ENCODE measurements around the gene OGFR. TPM values are rescaled to one million over a fixed set of nuclear protein-coding genes. Genes with fewer than 3 reads are reported as not detected.

OGFR gene
- total RNA-seq, 1 donor from 2014 or later: 31.0 TPM

DNA sequence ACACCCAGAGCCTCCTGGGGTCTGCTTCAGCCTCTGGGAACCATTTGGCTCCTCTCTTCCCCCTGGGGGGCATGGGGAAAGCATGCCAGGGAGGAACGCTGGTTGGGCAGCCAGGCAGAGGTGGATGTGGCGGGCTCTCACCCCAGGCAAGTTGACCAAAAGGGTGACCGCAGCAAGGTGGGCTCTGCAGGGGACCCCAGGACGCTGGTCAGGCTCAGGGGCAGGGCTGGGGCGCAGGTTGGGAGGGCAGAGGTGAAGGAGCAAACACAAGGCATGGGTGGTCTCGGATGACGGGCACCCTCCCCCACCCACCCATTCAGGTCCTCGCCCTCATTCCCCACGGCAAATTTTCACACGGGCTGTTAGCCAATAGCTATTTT is 38.6 kb upstream of the OGFR start:
- Mint-ChIP-seq H3K4me1 (ENCODE audit: low read depth) (peaks cover 17% of the 10 kb centered on the region), H3K27me3 (peaks cover 8% of the 10 kb centered on the region), H3K4me3 (ENCODE audit: low read depth) (no peak overlapping the region), H3K27ac (no peak overlapping the region), H3K9me3 (ENCODE audit: low read depth) (no peaks in the 10 kb centered on the region), H3K36me3 (ENCODE audit: insufficient read depth) (no peaks in the 10 kb centered on the region)
- TF ChIP-seq, protein P1, sequence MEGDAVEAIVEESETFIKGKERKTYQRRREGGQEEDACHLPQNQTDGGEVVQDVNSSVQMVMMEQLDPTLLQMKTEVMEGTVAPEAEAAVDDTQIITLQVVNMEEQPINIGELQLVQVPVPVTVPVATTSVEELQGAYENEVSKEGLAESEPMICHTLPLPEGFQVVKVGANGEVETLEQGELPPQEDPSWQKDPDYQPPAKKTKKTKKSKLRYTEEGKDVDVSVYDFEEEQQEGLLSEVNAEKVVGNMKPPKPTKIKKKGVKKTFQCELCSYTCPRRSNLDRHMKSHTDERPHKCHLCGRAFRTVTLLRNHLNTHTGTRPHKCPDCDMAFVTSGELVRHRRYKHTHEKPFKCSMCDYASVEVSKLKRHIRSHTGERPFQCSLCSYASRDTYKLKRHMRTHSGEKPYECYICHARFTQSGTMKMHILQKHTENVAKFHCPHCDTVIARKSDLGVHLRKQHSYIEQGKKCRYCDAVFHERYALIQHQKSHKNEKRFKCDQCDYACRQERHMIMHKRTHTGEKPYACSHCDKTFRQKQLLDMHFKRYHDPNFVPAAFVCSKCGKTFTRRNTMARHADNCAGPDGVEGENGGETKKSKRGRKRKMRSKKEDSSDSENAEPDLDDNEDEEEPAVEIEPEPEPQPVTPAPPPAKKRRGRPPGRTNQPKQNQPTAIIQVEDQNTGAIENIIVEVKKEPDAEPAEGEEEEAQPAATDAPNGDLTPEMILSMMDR (IDR thresholded peaks at IDR 0.05; ENCODE audit: unreplicated experiment): no peak
- no peak for DNase-seq (ENCODE audit: low spot score, unreplicated experiment)

DNA sequence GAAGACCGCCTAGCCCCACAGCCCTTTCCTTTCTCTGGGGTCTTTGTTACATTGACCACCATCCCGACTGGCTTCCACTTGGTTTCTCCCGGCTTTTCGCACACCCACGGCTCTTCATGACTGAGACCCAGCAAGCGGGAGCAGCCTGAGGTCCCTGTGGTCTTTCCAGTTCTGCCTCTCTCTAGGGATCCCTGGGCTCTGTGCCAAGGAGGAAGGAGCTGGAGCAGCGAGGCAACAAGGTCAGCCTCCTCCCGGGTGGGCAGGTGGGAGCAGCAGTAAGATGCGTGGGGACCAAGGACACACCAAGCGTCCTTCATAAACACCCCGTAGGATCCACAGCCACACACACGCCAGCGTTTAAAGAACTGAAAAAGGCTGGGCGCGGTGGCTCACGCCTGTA is 37.9 kb upstream of the OGFR start:
- DNase-seq (ENCODE audit: low spot score, unreplicated experiment): no peak
- peaks cover 8% of the 10 kb centered on the region for H3K27me3 Mint-ChIP-seq
- no peak overlapping the region for H3K4me3 Mint-ChIP-seq (ENCODE audit: low read depth)
- H3K36me3 Mint-ChIP-seq (ENCODE audit: insufficient read depth): no peaks in the 10 kb centered on the region
- H3K9me3 Mint-ChIP-seq (ENCODE audit: low read depth): no peaks in the 10 kb centered on the region
- H3K4me1 Mint-ChIP-seq (ENCODE audit: low read depth): peaks cover 14% of the 10 kb centered on the region
- TF ChIP-seq, protein P1 (IDR thresholded peaks at IDR 0.05; ENCODE audit: unreplicated experiment): no peak
- peak overlapping the region; percentile 35 for H3K27ac Mint-ChIP-seq

DNA sequence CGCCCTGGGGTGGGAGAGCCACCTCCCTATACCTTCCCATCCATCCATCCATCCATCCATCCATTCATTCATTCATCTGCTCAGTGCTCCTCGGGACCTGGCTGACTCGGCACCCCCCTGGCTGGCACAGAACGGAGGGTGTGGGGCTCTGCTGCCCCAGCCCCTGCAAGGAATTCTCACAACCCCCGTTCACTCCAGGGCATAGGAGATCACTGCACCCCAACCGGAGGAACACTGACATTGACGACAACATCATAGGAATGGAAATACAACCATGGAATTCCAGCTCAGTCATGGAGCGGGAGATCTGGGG is 36.4 kb upstream of the OGFR start:
- Mint-ChIP-seq H3K4me3 (ENCODE audit: low read depth) (no peak overlapping the region), H3K9me3 (ENCODE audit: low read depth) (no peaks in the 10 kb centered on the region), H3K27me3 (peaks cover 19% of the 10 kb centered on the region), H3K4me1 (ENCODE audit: low read depth) (peaks cover 14% of the 10 kb centered on the region), H3K27ac (no peak overlapping the region), H3K36me3 (ENCODE audit: insufficient read depth) (no peaks in the 10 kb centered on the region)
- no peak for DNase-seq (ENCODE audit: low spot score, unreplicated experiment)
- TF ChIP-seq, protein P1 (IDR thresholded peaks at IDR 0.05; ENCODE audit: unreplicated experiment): no peak

DNA sequence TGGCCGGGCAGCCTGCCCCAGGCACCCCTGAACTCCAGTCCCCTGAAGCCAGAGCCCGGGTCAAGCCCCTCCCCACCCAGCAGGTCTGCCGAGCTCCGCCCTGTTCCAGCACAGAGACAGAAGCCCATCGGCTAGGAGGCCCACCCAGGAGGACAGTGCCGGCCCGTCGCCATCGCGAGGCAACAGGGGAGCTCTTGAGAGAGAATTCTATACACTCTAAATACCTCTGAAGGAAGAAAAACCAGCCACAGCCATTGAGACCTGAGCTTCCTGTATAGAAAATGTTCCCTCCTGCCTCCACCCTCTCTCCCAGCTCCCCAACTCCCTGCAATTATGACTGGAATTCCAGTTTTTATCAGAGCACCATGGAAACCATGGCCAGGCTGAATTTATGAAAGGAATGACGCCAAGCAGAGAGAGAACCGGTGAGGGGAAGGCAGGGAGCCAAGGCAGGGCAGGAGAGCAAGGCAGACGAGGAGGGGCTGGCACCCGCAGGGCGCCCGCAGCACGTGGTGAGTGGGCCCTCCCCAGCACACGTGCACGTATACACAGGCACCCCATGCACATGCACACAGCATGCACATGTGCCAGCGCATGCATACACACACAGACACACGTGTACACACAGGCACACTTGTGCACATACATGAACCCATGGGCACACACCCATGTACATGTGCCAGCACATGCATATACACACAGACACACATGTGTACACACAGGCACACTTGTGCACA is 35.9 kb upstream of the OGFR start:
- Mint-ChIP-seq H3K27me3 (peaks cover 24% of the 10 kb centered on the region), H3K36me3 (ENCODE audit: insufficient read depth) (no peaks in the 10 kb centered on the region), H3K27ac (peak overlapping the region; percentile 62), H3K4me3 (ENCODE audit: low read depth) (no peak overlapping the region), H3K4me1 (ENCODE audit: low read depth) (peaks cover 14% of the 10 kb centered on the region), H3K9me3 (ENCODE audit: low read depth) (no peaks in the 10 kb centered on the region)
- no peak for DNase-seq (ENCODE audit: low spot score, unreplicated experiment)
- TF ChIP-seq, protein P1 (IDR thresholded peaks at IDR 0.05; ENCODE audit: unreplicated experiment): no peak

DNA sequence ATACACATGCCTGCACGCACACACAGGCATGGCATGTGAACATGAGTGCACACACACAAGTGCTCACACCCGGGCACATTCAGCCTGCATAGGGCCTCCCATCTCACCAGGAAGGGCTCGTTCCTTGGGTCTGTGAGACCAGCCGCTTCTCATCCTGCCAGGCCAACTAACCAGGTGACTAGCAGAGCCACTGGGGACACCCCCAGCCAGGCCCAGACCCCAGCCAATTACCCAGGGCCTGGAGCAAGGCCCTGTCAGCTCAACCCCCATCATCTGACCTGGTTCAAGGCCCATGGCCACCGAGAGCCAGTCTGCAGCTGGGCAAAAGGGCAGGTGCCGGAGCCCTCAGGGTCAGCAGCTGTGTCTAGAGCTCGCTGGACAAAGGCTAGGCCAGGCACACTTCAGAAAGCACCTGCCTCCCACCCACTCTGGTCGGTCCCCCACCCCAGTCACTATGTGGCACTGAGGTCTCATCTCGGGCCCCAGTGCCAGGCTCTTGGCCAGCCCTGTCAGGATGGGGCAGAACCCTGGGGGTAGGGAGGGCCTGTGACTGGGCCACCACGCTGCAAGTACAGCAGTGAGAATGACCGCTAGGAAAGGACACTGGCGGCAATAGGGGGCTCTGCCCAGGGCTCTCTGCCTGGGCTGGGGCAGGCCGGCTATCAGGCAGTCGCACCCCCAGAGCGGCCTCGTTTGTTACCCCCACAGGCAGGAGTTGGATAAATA is 35.1 kb upstream of the OGFR start:
- Mint-ChIP-seq H3K36me3 (ENCODE audit: insufficient read depth) (no peaks in the 10 kb centered on the region), H3K4me3 (ENCODE audit: low read depth) (no peak overlapping the region), H3K27me3 (peaks cover 28% of the 10 kb centered on the region), H3K9me3 (ENCODE audit: low read depth) (no peaks in the 10 kb centered on the region), H3K4me1 (ENCODE audit: low read depth) (peaks cover 14% of the 10 kb centered on the region), H3K27ac (peak overlapping the region; percentile 62)
- DNase-seq (ENCODE audit: low spot score, unreplicated experiment): no peak
- TF ChIP-seq, protein P1 (IDR thresholded peaks at IDR 0.05; ENCODE audit: unreplicated experiment): no peak

All from progenitor cell of endocrine pancreas (in vitro differentiated cells).